ENCODE results near the gene PEX10. TPM values are rescaled to one million over a fixed set of nuclear protein-coding genes. Genes with fewer than 3 reads are reported as not detected.

PEX10 gene
- polyA plus RNA-seq, 3 donors = 17.6 to 21.4 (median 19.2) TPM

DNA sequence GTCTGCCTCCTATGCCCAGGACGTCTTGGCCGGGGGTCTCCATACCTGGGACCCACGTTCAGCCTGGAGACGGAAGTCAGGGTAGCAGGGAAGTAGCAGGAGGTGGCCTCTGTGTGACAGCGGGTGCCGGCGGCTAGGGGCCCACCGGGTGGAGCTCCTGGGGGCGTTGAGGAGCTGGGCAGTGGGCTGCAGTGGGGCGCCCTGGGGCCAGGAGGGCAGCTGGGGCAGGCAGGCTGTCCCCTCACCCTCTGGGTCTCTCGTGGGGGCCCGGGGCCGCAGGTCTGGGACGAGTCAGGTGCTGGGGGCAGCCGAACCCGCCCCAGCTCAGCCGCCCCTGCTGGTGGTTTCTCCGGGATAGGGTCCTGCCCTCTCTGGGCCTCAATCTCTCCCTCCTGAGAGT, 14.7 kb upstream of the PEX10 start:
- DNase-seq (ENCODE audit: low read depth in 3 of 3, low spot score in 2 of 3) = no peak

DNA sequence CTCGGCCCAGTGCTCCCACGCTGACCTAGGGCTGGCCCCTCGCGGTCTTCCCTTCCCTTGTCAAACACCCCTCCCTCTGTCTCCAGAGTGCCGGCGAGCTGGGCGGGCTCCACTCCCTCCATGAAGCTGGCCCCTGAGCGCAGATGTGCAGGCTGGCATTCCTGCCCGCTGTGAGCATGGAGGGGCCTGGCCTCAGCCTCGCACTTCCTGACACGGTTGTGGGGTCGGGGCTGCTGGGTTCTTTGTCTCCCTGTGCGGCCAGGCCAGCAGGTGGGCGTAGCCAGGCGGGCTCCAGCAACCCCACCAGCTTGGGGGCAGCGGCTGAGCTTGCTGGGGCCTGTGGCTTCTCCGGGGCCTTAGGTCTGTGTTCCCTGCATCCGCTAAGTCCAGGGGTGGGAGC, 14.2 kb upstream of the PEX10 start:
- no peak for DNase-seq (ENCODE audit: low read depth in 3 of 3, low spot score in 2 of 3)

DNA sequence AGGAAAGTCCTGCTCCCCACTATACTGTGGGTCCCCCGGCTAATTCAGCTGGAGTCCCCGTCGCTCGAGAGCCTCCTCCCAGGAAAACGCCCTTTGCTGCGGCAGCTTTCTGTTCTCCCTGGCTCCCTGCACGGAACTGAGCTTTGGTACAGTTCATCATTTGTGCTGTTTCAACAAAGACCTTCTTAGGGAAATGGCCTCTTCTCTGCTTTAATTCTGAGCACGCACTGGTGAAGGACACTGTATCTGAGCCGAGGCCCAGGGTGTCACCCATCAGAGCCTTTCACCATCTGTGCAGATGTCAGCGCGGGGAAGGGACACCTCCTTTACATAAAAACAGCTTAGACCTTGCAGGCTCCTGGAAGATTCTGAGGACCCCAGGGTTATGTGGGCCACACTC, 13.5 kb upstream of the PEX10 start:
- DNase-seq (ENCODE audit: low read depth in 3 of 3, low spot score in 2 of 3) = no peak

DNA sequence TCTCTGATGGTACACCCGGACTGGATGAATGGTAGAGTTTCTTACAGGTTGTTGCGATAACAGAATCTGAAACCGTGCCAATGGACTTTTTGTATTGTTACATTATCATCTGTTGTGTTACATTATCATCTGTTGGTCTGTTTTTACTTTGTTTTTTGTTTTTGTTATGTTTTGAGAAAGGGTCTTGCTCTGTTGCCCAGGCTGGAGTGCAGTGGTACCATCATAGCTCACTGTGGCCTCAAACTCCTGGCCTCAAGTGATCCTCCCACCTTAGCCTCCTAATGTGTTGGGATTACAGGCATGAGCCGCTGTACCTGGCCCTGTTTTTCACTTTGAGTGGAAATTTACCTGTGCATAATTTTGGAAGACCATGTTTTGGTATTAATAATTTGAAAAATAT, 10.2 kb upstream of the PEX10 start:
- DNase-seq (ENCODE audit: low read depth in 3 of 3, low spot score in 2 of 3) = no peak

DNA sequence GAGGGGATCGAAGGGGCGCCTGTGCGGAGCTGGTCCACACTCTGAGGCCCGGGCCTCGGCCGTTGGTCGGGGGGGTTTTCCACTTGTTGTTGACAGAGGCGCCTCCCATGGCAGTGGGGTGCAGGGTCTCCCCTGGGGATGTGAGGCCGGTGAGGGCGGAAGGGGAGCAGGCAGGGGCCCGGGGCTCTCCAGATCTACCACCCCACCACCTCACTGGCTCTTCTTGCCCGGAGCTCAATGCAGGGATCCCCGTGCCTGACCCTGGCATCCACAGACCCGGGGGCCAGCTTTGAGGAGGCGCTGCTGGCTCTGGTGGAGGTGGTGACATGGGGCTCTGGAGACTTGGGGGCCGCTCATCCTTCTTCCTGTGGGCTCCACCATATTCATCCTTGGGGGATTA, 7.1 kb upstream of the PEX10 start:
- no peak for DNase-seq (ENCODE audit: low read depth in 3 of 3, low spot score in 2 of 3)

DNA sequence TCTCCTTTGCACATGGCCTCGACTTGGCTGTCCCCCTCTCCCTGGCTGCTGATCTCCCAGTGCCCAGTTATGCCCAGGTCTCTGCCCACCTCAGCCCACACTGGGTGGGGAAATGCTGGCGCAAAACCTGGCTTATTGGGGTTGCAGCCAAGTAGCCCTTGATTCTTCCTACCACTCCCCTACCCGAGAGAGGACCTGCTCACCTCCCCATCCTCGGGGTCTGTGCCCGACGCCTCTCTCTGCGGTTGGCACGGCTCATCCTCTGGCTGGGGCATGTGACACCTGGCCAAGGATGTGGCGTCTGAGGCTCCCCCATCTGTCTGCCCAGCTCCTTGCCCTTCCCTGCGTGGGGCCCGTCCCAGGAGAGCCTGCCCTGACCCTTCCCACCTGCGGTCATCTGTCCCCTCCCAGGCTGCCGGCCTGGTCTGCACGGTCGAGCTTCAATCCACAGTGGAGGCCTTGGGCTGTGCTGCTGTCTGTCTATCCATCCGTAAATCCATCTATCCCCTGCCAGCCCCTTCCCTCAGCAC, 6.5 kb upstream of the PEX10 start:
- no peak for DNase-seq (ENCODE audit: low read depth in 3 of 3, low spot score in 2 of 3)

DNA sequence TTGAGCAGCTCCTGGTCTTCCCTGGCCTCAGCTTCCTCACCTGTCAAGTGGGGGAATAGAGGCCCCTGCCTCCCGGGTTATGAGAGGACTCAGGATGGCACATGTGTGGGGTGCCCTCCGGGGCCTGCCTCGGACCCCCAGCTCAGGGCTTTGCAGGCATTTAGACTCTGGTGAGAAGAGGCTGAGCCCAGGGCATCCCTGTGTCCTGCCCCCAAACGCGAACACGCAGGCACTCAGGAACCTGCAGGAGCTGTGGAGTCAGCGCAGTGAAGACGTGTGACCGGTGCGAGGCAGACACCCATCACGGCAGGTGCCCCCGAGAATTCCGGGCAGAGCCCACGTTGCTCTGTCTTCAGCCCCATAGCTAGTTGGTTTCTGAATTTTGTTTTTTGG, 5.5 kb upstream of the PEX10 start:
- no peak for DNase-seq (ENCODE audit: low read depth in 3 of 3, low spot score in 2 of 3)

DNA sequence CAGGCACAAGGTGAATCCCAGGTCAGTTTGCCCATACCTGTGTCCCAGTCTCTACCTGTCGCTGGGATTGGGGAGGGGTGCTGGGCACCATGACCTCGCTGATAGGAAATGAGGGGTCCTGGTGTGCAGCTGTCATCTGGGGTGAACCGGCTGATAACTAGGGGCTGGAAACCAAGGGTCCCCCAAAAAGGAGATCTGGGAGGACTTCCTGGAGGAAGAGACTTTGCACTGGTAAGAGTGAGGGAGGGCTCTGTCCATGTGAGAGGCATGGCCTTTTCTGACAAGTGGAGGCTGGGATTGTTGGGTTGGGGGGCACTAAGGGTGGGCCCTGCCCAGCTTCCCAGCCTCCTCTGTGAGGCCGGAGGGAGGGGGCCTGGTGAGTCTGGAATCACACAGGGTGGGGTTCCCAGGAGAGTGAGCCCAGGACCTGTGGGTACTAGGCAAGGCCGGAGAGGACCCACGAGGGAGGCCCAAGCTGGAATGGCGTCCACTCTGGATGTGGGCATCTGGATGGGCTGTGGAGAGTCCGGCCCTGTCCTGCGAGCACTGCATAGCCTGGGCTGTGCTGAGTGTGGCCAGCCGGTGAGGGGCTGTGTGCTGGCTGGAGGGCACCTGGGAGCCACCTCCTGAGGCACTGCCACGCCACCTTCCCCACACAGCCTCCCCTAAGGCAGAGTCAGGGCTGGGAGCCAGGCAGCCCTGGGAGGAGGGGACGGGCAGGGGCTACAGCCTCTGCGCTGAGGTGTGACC, 4.9 kb upstream of the PEX10 start:
- no peak for DNase-seq (ENCODE audit: low read depth in 3 of 3, low spot score in 2 of 3)

DNA sequence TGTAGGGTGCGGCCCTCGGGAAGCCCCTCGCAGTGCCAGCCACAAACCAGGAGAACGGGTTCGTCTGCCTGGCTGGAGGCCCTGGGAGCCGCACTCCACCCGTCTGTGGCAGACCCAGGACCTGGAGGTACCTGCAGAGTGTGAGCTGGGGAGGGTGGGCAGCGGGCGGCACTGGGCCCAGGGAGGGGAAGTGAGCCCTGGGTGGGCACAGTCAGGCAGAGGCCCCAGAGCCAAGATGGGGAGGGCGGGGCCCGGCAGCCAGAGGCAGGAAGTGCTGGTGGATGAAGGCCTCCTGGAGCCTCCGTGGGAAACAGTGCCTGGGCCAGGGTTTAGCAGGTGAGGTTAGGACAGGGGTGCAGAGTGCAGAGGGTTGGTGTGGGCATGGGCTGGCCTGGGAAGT, 4.0 kb upstream of the PEX10 start:
- DNase-seq (ENCODE audit: low read depth in 3 of 3, low spot score in 2 of 3) = no peak

DNA sequence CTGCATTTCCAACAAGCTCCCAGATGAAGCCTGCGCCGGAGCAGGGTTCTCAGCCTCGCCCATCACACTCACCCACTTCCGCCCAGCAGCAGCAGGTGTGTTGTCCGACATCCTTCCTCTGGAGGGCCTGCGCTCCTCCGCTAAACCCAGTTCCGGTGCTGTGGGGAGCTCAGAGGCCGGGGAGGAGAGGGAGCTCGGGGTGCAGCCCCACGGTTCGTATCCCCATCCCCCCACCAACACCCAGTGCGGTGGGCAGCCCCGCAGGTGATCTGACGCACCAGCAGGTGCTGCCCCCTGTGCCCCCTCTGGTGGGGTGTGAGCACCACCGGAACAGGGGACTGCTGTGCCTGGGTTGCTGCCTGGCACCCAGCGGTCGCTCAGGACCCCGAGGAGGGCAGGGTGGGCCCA, 3.4 kb upstream of the PEX10 start:
- no peak for DNase-seq (ENCODE audit: low read depth in 3 of 3, low spot score in 2 of 3)

DNA sequence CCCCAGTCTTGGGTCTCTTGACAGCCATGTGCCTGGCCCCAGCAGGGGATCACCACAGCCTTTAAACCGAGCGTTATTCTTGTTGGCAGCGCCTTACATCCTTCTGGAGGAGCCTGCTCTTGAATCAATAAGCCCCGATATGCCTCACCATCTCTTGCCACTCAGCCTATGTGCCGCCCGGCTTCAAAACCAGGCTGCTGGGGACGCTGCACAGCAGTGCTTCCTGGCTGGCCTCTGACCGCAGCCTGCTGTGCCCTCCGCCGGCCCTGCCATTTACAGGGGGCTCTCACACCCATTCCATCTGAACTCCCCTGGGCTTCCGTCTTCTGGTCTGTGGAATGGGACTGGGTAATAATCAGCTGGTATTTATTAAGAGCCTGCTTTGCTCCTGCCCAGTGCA, 3.0 kb upstream of the PEX10 start:
- no peak for DNase-seq (ENCODE audit: low read depth in 3 of 3, low spot score in 2 of 3)

DNA sequence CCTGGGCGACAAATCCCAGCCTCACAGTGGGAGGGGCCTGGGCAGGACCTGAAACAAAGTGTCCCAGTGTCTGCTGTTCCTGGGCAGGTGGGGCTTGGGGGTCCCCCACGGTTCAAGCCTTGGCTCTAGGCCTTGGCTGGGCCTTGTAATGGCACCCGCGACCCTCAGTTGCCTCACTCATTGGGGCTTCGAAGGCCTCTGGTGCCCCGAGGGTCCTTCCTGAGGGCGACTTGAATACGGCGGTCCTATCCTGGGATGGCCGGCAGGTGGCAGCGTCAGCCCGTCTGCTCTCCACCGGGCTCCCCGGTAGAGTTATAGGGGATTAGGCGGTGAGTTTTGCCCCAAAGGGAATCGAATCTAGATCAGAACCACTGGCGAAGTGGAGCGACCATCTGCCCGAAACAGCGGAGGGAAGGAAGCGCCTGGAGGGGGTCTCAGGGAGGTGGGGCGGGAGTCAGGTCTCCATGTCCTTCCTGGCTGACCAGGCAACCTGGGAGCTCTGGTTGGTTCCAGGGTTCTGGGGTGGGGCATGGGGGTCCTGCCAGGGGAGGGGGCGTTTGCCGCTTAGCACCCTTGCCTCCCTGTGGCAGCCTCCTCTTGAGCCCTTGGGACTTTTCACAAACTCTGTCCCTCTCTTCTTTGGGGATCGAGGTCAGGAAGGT, 2.1 kb upstream of the PEX10 start:
- no peak for DNase-seq (ENCODE audit: low read depth in 3 of 3, low spot score in 2 of 3)

DNA sequence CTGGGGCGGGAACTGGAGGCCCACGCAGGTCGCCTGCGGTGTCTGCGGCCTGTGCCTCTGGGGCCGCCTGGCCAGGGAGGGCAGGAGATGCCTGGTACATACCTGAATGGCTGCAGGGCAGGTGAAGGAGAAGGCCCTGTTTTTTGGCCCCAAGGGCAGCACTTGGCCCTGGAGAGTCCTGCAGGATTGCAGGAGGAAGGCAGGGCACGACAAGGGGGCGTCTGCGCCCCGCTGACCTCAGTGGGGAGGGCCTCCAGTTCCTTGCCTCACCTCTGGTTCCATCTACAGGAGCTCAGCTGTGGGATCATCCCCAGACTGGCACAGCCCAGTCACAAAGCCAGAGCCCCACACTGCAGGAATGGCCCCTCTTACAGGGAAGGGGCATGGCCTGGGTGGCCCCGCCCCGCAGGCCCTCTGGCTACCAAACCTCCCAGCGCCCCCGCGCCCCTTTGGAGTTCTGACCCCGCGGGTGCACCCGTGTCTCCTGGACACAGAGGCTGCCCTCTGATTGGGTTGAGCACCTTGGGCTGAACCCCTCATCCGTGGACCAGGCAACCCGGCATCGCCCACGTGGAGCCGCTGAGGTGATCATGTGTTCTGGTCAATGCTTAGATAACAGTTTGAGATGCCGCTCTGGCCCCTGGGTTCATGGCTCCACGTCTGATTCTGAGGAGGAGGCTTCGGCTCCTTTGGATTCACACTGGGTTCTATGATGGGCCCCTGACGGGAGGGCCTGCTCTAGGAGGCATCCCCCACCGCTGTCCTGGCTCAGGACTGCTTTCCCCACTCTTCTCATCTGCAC, 1.3 kb upstream of the PEX10 start:
- DNase-seq (ENCODE audit: low read depth in 3 of 3, low spot score in 2 of 3) = no peak

DNA sequence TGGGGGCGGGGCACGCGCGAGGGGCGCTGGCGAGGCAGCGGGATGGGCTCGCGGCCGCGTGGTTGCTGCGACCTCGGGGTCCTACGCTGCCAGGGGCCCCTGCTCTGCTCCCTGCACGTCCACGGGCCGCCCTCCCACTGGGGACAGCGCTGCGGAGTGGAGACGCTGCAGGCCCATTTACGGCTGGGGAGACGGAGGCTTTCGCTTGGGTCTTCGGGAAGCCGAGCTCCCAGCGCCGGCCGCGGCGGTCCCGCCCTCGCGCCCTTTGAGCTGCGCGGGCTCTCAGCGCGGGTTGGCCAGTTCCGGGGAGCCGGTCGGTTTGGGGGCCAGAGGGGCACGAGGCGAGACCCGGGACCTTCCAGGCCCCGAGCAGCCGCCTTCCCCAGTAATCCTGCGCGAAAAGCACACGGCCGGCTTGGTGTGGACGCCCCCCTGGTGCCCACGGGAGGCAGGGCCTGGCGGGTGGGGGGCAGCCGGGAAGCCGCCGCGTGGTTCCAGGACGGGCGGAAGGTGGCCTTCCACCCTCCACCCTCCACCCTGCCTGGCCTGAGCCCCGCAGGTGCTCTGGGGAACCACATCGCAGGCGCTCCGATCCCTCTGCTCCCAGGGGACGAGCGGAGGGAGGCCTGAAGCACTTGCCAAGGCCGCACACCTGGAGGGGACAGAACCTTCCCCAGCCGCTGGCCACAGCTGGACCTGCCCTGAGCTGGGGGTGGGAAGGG, 570 bp upstream of the PEX10 start:
- no peak for DNase-seq (ENCODE audit: low read depth in 3 of 3, low spot score in 2 of 3)

DNA sequence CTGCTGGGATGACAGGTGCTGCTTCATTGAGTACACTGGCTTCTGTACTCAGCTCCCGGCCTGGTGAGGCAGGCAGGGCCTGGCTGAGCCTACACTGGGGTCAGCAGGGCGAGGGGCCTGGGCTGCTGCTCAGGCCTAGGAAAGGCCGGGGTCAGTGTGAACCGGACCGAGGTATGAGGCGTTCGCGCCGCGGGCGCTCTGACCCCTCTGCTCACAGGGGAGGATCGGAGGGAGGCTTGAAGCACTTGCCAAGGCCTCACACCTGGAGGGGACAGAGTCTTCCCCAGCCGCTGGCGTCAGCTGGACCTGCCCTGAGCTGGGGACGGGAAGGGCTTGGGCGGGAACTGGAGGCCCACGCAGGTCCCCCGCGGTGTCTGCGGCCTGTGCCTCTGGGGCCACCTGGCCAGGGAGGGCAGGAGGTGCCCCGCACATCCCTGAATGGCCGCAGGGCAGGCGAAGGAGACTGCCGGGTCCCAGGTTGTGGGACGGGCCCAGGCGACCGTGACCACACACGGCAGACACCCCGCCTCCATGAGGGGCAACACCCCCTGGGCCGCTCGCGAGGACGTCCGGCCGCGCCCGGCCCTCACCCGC, 466 bp downstream of the PEX10 start:
- DNase-seq (ENCODE audit: low read depth in 3 of 3, low spot score in 2 of 3) = no peak

DNA sequence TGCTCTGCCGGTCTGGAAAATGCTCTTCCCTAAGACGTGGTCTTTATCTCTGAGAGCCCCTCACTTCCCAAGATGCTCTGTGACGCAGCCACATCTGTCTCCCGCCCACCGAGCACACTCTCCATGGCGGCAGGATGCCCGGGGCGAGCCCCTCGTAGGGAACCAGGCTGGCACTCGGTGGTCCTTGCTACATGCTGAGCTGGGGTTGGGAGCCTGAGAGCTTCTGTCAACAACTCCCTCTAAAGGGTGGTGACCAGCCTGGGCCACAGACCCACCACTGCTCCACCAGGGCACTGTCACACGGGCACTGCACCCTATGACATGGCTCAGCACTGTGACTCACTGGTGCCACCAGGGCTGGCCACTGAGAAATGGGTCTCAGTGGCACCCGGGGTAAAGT, 2.6 kb downstream of the PEX10 start:
- DNase-seq (ENCODE audit: low read depth in 3 of 3, low spot score in 2 of 3) = no peak

DNA sequence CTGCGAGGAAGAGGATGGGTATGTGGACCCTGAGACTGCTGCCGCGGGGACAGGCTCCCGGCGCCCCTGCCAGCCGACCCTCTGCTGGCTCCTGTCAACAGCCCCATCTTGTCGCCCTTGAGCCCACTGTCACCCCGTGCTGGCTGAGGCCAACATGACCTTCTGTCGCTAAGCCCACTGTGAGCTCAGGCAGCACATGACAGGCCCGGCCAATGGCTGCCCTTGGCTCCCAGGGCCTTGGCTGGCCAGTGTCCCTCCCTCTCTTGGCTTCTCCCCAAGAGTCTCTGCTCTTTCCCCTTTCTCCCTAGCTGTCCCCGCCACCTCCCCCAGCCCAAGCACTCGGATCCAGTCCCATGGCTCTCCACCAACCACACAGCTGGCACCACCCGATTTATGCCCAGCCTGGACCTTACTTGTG, 3.5 kb downstream of the PEX10 start:
- DNase-seq (ENCODE audit: low read depth in 3 of 3, low spot score in 2 of 3) = no peak

DNA sequence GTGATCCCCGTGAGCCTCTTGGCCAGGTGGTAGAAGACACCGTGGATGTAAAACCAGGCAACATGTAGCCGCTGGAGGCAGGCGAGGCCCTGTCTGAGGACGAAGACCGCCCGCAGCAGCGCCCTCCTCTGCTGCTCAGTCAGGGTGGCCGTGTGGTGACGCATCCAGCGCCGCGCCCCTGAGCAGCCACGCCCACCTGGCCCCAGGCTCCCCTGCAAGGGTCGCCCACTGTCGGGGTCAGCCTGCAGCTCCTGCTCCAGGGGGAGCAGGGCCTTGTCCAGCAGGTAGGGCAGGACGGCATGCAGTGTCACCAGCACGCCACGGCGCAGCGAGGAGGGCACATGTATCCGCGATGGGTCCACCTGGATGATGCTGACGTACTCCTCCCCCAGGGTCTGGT, 3.9 kb downstream of the PEX10 start:
- no peak for DNase-seq (ENCODE audit: low read depth in 3 of 3, low spot score in 2 of 3)

DNA sequence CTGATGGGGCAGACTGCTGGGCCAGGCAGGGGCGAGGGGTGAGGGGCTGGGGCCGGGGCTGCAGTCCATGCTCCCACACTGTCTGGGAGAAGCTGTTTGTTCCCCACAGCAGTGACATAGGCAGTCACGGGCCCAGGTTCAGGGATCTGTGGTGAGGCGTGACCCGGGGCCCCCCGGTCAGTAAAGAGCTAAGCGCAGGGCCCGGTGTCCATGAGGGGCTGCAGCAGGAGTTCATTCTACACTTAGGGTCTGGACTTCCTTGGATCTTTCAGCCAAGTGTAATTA, 4.4 kb downstream of the PEX10 start:
- DNase-seq (ENCODE audit: low read depth in 3 of 3, low spot score in 2 of 3) = no peak

DNA sequence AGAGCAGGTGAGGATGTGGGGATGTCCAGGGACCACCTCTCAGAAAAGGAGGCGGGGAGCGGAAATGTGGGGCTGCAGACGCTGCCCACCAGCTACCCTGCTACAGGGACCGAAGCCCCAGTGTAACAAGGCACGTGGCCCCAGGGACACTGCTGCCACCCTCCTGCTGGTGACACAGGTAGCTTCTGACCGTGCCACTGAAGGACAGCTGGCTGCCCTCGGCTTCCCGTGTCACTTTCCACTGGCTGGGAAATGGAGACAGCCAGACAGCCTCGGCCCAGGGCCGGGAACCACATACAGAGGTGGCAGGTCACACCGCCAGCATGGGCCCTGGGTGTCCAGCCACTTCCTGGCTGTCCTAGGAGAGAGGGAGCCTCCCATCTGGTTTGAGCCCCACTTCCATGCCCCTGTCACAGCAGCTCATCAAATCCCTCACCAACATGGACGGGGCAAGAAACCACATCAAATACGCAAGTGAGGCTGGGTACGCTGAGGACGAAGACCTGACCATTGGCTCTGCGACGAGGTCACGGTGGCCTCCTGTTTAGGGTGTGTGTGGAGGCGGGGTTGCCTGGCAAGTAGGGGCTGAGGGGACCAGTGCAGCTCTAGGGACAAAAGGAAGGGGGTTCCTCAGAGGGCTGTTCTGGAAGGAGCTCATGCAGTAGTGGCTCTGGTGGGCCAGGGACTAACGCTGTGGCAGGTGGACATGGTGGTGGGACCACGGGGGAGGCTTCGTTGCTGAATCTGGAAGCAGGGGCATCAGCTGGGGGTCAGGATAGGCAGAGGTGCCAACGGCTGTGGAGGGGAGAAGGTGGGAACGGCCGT, 5.0 kb downstream of the PEX10 start:
- no peak for DNase-seq (ENCODE audit: low read depth in 3 of 3, low spot score in 2 of 3)

All from right renal cortex interstitium (tissue), 3 donors.